ENCODE data around the gene FBXW8. TPM values are rescaled to one million over a fixed set of nuclear protein-coding genes. Genes with fewer than 3 reads are reported as not detected.

The FBXW8 gene
- total RNA-seq, 1 experiment from 2014 or later = 15.3 TPM

GRCh38 chr12:117018685-117019084 is 107.9 kb downstream of the FBXW8 start:
- Mint-ChIP-seq H3K27ac (peak overlapping the region in 1 of 3 experiments; percentile 11; a peak in 1 of 7 replicates), H3K27me3 (ENCODE audit: low read depth) (no peaks in the 10 kb centered on the region), H3K36me3 (ENCODE audit: insufficient read depth in 1 of 3, low read depth in 3 of 3) (peaks cover 25 to 34% (median 27%) of the 10 kb centered on the region in 3 experiments), H3K4me1 (peaks cover 0 to 8% of the 10 kb centered on the region in 2 experiments; a peak in 2 of 4 replicates), H3K9me3 (peaks cover 8 to 10% of the 10 kb centered on the region in 2 experiments), H3K4me3 (no peak overlapping the region)
- no peaks in the 10 kb centered on the region for H3K9me3 ChIP-seq (ENCODE audit: control insufficient read depth, low read depth, low read length)
- no peak overlapping the region for H2BK20ac ChIP-seq (ENCODE audit: low read depth, low read length, poor library complexity, severe bottlenecking)
- WGBS (ENCODE audit: extremely low coverage, insufficient read length, low lambda C conversion rate) = no CpG with 5 or more reads among the region's 3 CpGs
- no peak overlapping the region for H2BK5ac ChIP-seq (ENCODE audit: insufficient read length, low read length)
- H4K91ac ChIP-seq (ENCODE audit: insufficient read length, low read depth, low read length) = no peak overlapping the region
- DNase-seq = no peak
- H4K20me1 ChIP-seq (ENCODE audit: control insufficient read depth, insufficient read depth, insufficient read length) = no peaks in the 10 kb centered on the region
- no peaks in the 10 kb centered on the region for H3K4me1 ChIP-seq (ENCODE audit: insufficient read depth, low read length)
- H3K9ac ChIP-seq (ENCODE audit: extremely low read depth, insufficient read length, low read length) = no peak overlapping the region
- H3K27me3 ChIP-seq (ENCODE audit: insufficient read depth, low read length) = no peaks in the 10 kb centered on the region
- H3K4me2 ChIP-seq (ENCODE audit: insufficient read depth, insufficient read length, low read length) = no peak overlapping the region
- no peak overlapping the region for H3T11ph ChIP-seq (ENCODE audit: low read length)
- H2BK120ac ChIP-seq (ENCODE audit: low read depth, low read length, poor library complexity, severe bottlenecking) = no peak overlapping the region
- H3K14ac ChIP-seq (ENCODE audit: insufficient read depth, low read length) = no peak overlapping the region
- no peaks in the 10 kb centered on the region for H3K79me1 ChIP-seq (ENCODE audit: insufficient read depth, low read depth, low read length, poor library complexity, severe bottlenecking)
- H4K5ac ChIP-seq (ENCODE audit: insufficient read length, low read depth, low read length) = no peak overlapping the region
- no peak overlapping the region for H2AK5ac ChIP-seq (ENCODE audit: insufficient read length, low read length)
- no peak overlapping the region for H4K8ac ChIP-seq (replicated peaks; ENCODE audit: insufficient read length, low read depth, low read length)
- no peak overlapping the region for H3K23ac ChIP-seq (ENCODE audit: insufficient read length, low read depth, low read length)
- no peaks in the 10 kb centered on the region for H3K23me2 ChIP-seq (ENCODE audit: insufficient read length, low read depth, low read length, poor library complexity, severe bottlenecking)
- H2AFZ ChIP-seq (ENCODE audit: low read length) = no peak overlapping the region
- no peaks in the 10 kb centered on the region for H3K79me2 ChIP-seq (ENCODE audit: insufficient read depth, low read length)
- no peak overlapping the region for H2BK15ac ChIP-seq (ENCODE audit: low read depth, low read length)
- TF ChIP-seq CTCF (conservative IDR thresholded peaks at IDR 0.05) = no peak
- no peak overlapping the region for H2BK12ac ChIP-seq (ENCODE audit: insufficient read length, low read depth, low read length)
- no peak overlapping the region for H3K27ac ChIP-seq (ENCODE audit: insufficient read length, low read depth, low read length)
- H3K56ac ChIP-seq (ENCODE audit: insufficient read length, low read depth, low read length) = no peak overlapping the region
- H3K18ac ChIP-seq (ENCODE audit: insufficient read length, low read depth, low read length) = no peak overlapping the region
- H3K4ac ChIP-seq (ENCODE audit: low read depth, low read length) = no peak overlapping the region
